ENCODE results near the gene CDHR3. TPM values are rescaled to one million over a fixed set of nuclear protein-coding genes. Genes with fewer than 3 reads are reported as not detected.

Gene CDHR3, protein sequence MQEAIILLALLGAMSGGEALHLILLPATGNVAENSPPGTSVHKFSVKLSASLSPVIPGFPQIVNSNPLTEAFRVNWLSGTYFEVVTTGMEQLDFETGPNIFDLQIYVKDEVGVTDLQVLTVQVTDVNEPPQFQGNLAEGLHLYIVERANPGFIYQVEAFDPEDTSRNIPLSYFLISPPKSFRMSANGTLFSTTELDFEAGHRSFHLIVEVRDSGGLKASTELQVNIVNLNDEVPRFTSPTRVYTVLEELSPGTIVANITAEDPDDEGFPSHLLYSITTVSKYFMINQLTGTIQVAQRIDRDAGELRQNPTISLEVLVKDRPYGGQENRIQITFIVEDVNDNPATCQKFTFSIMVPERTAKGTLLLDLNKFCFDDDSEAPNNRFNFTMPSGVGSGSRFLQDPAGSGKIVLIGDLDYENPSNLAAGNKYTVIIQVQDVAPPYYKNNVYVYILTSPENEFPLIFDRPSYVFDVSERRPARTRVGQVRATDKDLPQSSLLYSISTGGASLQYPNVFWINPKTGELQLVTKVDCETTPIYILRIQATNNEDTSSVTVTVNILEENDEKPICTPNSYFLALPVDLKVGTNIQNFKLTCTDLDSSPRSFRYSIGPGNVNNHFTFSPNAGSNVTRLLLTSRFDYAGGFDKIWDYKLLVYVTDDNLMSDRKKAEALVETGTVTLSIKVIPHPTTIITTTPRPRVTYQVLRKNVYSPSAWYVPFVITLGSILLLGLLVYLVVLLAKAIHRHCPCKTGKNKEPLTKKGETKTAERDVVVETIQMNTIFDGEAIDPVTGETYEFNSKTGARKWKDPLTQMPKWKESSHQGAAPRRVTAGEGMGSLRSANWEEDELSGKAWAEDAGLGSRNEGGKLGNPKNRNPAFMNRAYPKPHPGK
- total RNA-seq = 1.1 and 2.7 TPM in 2 replicates

DNA sequence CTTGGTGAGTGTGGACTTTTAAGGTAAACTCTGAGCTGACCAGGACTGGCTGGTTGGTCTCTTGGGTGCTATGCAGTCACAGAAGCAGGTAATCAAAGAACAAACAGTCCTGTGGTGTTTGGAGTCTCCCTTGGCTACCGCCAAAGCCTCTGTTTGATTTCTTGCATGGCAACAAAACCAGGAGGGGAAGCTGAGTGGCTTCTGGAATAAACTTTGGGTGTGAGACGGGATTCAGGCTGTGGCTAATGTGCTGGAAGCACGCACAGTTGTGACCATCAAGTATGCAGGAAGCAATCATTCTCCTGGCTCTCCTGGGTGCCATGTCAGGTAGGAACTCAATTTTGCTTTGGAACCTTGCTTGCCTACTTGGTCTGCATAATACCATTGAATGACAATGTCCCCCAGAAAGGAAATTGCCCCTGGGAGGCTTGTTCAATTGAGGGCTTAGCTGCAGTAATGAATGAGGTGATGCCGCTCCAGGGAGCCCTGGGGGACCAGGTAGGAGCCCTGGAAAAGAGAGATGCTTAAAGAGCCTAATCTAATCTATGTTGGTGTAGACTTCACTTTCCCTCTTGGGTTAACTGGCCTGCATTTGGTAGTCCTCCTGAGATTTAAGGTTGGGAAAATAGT is at the start of gene CDHR3:
Gene CDHR3 (plus strand): TSS at position 227 of the 630 bp plus-strand sequence. CDS start 55 bp downstream, at position 282.

Other genes with a start within 250 kb of the CDHR3 start
- 1.8 and 4.1 TPM in 2 replicates for gene ATXN7L1, start 86.7 kb upstream of the CDHR3 start, total RNA-seq
- 39.9 and 40.2 TPM in 2 replicates for gene SYPL1, start 149.0 kb downstream of the CDHR3 start, total RNA-seq